ENCODE results near the gene TMEM240.

TMEM240 gene

DNA sequence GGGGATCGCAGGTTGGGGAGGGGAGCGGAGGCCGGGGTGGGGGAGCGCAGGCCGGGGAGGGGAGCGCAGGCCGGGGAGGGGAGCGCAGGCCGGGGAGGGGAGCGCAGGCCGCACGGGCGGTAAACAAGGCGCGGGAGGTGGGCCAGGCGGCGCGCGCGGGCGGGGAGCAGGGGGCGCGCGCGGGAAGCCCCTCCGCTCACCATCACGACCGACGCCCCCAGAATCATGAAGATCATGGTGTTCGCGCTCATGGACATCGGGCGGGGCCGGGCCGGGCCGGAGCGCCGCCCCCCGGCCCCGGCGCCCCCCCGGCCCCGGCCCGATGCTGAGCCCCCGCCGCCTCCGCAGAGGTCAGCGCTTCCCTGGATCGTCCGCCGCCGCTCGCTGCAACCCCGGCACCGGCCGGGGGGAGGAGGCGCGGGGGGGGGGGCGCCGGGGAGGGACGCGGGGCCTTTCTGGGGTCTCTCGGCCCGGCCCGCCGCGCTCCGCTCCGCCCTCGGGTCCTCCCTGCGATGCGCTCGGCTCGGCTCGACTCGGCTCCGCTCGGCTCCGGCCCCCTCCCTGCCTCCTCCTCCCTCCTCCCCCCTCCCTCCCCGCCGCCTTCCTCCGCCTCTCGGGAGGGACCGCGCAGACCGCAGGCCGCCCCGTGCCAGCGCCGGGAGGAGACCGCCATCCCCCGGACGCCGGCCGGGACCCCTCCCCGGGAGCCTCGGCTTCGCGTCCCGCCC is at the start of gene TMEM240:
TMEM240 (minus strand) TSS at position 535 of the 728 bp plus-strand sequence; CDS start at position 257, 278 bp downstream.
- TF ChIP-seq, protein P1, sequence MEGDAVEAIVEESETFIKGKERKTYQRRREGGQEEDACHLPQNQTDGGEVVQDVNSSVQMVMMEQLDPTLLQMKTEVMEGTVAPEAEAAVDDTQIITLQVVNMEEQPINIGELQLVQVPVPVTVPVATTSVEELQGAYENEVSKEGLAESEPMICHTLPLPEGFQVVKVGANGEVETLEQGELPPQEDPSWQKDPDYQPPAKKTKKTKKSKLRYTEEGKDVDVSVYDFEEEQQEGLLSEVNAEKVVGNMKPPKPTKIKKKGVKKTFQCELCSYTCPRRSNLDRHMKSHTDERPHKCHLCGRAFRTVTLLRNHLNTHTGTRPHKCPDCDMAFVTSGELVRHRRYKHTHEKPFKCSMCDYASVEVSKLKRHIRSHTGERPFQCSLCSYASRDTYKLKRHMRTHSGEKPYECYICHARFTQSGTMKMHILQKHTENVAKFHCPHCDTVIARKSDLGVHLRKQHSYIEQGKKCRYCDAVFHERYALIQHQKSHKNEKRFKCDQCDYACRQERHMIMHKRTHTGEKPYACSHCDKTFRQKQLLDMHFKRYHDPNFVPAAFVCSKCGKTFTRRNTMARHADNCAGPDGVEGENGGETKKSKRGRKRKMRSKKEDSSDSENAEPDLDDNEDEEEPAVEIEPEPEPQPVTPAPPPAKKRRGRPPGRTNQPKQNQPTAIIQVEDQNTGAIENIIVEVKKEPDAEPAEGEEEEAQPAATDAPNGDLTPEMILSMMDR (IDR thresholded peaks at IDR 0.05), result no peak

DNA sequence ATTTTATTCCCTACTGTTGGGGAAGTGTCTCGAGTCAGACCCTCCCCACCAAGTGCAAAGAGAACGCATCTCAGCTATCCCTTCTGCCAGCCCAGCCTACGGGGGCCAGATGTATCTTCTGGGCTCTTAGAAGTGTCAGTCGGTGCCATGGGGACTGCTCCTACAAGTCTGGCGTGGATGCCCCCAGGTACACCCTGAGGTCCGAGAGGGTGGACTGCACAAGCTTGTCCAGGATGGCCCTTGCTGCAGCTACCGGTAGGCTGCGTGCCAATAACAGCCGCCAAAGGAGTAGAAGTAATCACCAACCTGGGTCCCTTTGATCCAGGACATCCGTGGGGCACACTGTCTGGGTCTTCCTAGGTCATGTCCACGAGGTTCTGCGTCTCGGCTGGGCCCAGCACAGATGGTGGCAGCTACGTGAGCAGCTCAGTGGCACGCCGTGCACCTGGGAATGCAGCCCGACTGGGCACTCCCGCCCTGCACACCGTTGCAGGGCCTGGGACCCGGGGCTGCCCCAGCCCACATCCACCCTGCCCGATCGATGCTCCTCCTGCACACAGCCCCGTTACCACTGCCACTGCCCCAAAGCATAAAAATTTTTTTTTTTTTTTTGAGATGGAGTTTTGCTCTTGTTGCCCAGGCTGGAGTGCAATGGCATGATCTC is 43.1 kb upstream of the TMEM240 start:
- TF ChIP-seq, protein P1 (IDR thresholded peaks at IDR 0.05), result no peak

DNA sequence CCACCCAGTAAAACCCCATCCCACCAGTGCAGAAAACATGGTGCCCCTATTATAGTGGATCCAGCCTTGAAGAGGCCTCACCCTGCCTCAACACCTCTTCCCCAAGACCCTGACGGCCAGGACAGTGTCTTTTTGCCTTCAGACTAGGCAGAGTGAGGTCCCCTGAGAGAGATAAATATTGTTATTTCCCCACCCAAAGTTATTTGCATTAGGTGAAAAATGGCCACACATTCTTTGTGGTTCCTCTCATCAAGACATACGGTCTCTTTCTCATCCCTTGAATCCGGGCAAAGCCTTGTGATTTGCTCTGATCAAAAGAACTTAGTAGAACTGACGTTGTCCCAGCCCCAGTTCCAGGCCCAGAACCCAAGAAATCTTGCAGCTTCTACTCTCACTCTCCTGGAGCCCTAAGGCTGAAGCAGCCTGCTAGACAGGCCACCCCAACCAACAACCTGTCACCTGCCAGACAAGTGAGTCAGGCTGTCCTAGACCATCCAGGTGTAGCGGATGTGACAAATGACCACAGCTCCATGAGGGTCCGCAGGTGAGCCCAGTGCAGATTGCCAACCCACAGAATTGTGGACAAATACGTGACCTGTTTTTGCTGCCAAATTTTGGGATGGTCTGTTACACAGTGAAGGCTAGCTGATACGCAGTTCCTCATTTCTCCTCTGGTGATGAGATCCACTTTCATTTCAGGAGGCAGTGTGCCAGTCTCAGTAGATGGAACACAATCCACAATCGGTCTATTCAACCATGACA is 42.3 kb upstream of the TMEM240 start:
- TF ChIP-seq, protein P1 (IDR thresholded peaks at IDR 0.05), result no peak

DNA sequence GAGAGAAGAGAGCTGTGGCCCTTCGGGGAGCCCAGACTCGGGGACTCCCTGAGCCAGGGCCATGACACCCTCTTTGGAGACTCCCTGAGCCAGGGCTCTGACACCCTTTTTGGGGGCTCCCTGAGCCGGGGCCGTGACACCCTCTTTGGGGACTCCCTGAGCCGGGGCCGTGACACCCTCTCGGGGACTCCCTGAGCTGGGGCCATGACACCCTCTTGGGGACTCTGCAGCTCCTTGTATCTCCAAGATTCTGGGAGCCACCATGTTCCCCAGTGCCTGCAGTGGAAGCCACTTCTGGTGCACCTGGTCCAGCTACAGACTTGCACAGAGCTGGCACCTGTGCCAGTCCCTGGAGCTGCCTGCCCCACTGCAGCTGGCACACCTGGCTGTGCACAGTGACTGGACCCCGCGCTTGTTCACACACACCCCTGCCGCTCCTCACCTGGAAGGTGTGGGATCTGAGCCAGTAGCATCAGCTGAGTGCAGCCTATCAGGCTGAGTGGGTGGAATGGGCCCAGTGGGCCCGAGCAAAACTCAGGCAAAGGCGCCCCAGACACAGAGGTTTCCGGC is 38.0 kb upstream of the TMEM240 start:
- TF ChIP-seq, protein P1 (IDR thresholded peaks at IDR 0.05), result no peak

DNA sequence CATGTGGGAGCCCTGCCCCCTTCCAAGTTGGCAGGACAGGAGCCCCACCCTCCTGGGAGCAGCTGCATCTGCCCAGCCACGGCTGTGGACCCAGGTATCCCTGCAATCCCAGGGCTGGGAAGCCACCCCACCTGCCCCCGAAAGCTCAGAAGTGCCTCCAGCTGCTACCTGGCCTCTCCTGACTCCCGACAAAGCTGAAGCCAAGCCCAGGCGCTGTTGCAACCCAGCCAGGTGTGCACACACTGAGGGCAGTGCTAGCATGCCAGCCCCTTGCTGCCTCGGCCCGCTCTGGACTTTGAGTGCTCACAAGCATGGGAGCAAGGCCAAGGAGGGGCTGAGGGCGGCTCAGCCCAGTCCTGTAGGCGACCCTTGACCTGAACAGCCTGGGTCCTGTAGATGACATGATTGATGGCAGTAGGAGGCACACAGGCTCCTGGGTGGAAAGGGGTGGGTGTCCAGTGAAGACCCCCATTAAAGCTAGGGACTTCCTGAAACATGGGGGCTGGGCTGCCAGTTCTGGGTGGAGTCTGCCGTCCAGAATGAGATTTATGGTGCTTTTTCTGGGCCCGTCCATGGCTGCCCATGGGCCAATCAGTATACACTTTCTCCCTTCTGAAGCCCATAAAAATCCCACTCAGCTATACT is 37.1 kb upstream of the TMEM240 start:
- TF ChIP-seq, protein P1 (IDR thresholded peaks at IDR 0.05), result no peak

DNA sequence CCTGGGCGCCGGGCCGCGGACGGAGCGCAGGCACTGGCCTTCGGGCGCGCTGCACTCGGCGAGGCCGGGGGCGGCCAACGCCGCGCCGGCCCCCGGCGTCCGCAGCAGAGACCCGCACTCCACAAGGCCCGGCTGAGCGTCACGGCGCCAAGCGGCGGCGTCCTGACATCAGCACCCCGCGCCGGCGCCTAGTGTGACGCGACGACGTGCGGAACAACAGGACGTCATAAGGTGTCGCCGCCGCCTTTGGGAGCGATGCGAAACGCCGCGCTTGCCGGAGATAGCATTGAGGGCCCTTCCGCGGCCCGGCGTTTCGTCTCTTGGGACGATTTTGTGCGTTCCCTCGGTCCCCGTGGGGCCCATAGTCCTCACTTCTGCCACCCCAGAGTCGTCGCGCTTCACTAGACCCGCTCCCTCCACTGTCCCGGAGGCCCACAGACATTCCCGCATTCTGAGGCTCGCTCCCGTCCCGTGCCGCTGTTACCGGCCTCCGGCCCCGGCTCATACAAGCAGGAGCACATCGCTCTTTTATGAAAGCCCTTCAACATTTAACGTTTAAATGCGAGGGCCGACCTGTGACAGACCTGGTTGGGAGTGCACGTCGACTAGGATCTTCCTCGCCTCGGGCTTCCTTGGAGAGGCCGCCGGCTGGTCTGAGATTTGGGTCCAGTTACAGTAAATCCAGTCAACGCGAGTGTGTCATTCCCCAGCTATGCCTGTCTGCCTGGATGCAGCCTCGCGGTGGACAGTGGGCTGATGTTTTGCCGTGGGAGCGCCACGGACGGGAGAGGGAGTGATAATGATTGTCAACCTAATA is 34.5 kb upstream of the TMEM240 start, which contains the start of gene SSU72:
SSU72 (minus strand) TSS at position 143 of the 817 bp plus-strand sequence. CDS start 306 bp downstream, outside the sequence.
- TF ChIP-seq, protein P1 (IDR thresholded peaks at IDR 0.05), result no peak
